Gastroesophageal sphincter (tissue), 3 donors: ENCODE data around the gene TMEM273.

ENCODE experiments used
- EP300 ChIP-seq: sonication (generic); formaldehyde crosslinking; IDR thresholded peaks from one replicate; pipeline ENCODE4 v1.6.1; 2017; ENCODE audit warnings: antibody characterized with exemption, mild to moderate bottlenecking
- POLR2A ChIP-seq, 2 donors: fragments of 450-650 bp; IDR thresholded peaks; one replicate each; pipeline ENCODE4 v1.6.1; 2017; ENCODE audit warnings: antibody characterized with exemption in 2 of 2, mild to moderate bottlenecking in 2 of 2, moderate library complexity in 1 of 2
- TF ChIP-seq, protein P1 (sequence below), 4 experiments: fragments of 200-600 bp in 2 of 4; fragments of 450-650 bp in 2 of 4; sonication (generic) in 1 of 4; IDR thresholded peaks; one replicate each; pipeline ENCODE4 v1.5.1; 2017 to 2019; ENCODE audit warnings: antibody characterized with exemption in 4 of 4, mild to moderate bottlenecking in 2 of 4, moderate library complexity in 2 of 4

DNA sequence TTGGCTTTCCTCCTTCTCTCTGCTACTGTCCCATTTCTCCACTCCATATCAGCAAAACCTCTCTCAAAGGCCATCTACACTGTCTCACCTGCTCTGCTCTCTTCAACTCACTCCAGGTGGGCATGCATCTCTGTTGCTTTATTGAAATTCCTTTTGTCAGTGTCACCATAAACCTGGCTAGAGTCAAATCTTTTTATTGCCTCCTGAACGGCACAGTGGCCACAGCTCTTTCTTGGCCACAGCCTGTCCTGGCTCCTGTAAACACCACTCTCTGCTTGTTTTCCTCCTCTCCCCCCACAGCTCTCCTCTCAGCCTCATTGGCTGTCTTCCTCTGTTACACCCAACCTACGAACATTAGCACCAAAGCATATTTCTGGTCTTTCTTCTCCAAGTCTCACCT is 31.1 kb upstream of the TMEM273 start:
- TF ChIP-seq EP300 (no peak), POLR2A (IDR thresholded peaks at IDR 0.05) (no peak)
- TF ChIP-seq, protein P1, sequence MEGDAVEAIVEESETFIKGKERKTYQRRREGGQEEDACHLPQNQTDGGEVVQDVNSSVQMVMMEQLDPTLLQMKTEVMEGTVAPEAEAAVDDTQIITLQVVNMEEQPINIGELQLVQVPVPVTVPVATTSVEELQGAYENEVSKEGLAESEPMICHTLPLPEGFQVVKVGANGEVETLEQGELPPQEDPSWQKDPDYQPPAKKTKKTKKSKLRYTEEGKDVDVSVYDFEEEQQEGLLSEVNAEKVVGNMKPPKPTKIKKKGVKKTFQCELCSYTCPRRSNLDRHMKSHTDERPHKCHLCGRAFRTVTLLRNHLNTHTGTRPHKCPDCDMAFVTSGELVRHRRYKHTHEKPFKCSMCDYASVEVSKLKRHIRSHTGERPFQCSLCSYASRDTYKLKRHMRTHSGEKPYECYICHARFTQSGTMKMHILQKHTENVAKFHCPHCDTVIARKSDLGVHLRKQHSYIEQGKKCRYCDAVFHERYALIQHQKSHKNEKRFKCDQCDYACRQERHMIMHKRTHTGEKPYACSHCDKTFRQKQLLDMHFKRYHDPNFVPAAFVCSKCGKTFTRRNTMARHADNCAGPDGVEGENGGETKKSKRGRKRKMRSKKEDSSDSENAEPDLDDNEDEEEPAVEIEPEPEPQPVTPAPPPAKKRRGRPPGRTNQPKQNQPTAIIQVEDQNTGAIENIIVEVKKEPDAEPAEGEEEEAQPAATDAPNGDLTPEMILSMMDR (IDR thresholded peaks at IDR 0.05) = no peak
